Liver (tissue), 9 donors: ENCODE results near the gene PGAP3. TPM values are rescaled to one million over a fixed set of nuclear protein-coding genes. Genes with fewer than 3 reads are reported as not detected.
A peak's percentile ranks its signal among the peaks of the same experiment; 100 is the strongest.

Experiments used
- DNase-seq: peaks from one replicate; pipeline ENCODE4 v3.0.0-alpha.2; 2017; ENCODE audit warnings: low spot score
- H3K27ac ChIP-seq, 2 donors: one replicate each; pipeline ENCODE4 v1.7.0; 2013; ENCODE audit warnings: inconsistent platforms in 2 of 2, low read length in 2 of 2, control low read depth in 1 of 2, low read depth in 1 of 2, mild to moderate bottlenecking in 1 of 2
- H3K27me3 ChIP-seq, 4 donors: one replicate each; pipeline versions ENCODE4 v1.6.1 to v1.7.0; 2013; ENCODE audit warnings: low read length in 3 of 4, inconsistent platforms in 1 of 4, mild to moderate bottlenecking in 1 of 4, moderate library complexity in 1 of 4; ENCODE audit not compliant: control insufficient read depth in 4 of 4, insufficient read depth in 4 of 4
- H3K36me3 ChIP-seq, 4 donors: one replicate each; pipeline versions ENCODE4 v1.6.1 to v1.7.0; 2013; ENCODE audit warnings: low read length in 3 of 4, mild to moderate bottlenecking in 3 of 4, low read depth in 1 of 4, moderate library complexity in 1 of 4; ENCODE audit not compliant: control insufficient read depth in 4 of 4, insufficient read depth in 3 of 4
- H3K4me1 ChIP-seq, 4 donors: one replicate each; pipeline versions ENCODE4 v1.6.1 to v1.7.0; 2013; ENCODE audit warnings: low read length in 3 of 4, mild to moderate bottlenecking in 3 of 4, moderate library complexity in 1 of 4; ENCODE audit not compliant: control insufficient read depth in 4 of 4, insufficient read depth in 4 of 4
- H3K4me3 ChIP-seq, 3 donors: one replicate each; pipeline versions ENCODE4 v1.6.1 to v1.7.0; 2013; ENCODE audit warnings: low read length in 3 of 3, control low read depth in 1 of 3, low read depth in 1 of 3, mild to moderate bottlenecking in 1 of 3
- H3K9ac ChIP-seq, 2 donors: one replicate each; pipeline ENCODE4 v1.7.0; 2013; ENCODE audit warnings: low read length in 2 of 2, mild to moderate bottlenecking in 2 of 2, moderate library complexity in 2 of 2, control low read depth in 1 of 2, low read depth in 1 of 2
- H3K9me3 ChIP-seq, 4 donors: one replicate each; pipeline versions ENCODE4 v1.6.1 to v1.7.0; 2013; ENCODE audit warnings: low read length in 3 of 4; ENCODE audit not compliant: control insufficient read depth in 4 of 4
- EGR1 ChIP-seq, 2 donors: IDR thresholded peaks; 2 replicates each; pipeline ENCODE4 v1.6.1; 2016 to 2018; ENCODE audit warnings: antibody characterized with exemption in 2 of 2, low read depth in 2 of 2
- GABPA ChIP-seq, 2 donors: IDR thresholded peaks in 1 of 2; conservative IDR thresholded peaks in 1 of 2; 2 replicates each; pipeline ENCODE4 v1.6.1; 2016; ENCODE audit warnings: antibody characterized with exemption in 2 of 2, mild to moderate bottlenecking in 1 of 2, moderate library complexity in 1 of 2
- HNF4A ChIP-seq, 2 donors: conservative IDR thresholded peaks; 2 replicates each; pipeline ENCODE4 v1.6.1; 2016; ENCODE audit warnings: antibody characterized with exemption in 2 of 2, mild to moderate bottlenecking in 2 of 2
- HNF4G ChIP-seq: IDR thresholded peaks from 2 replicates; pipeline ENCODE4 v1.6.1; 2016; ENCODE audit warnings: antibody characterized with exemption
- JUND ChIP-seq, 2 donors: IDR thresholded peaks; 2 replicates each; pipeline ENCODE4 v1.6.1; 2016; ENCODE audit warnings: antibody characterized with exemption in 2 of 2
- NR2F2 ChIP-seq: IDR thresholded peaks from 2 replicates; pipeline ENCODE4 v1.6.1; 2016; ENCODE audit warnings: antibody characterized with exemption
- REST ChIP-seq: IDR thresholded peaks from 2 replicates; pipeline ENCODE4 v1.6.1; 2016; ENCODE audit warnings: antibody characterized with exemption, mild to moderate bottlenecking
- SP1 ChIP-seq: IDR thresholded peaks from 2 replicates; pipeline ENCODE4 v1.6.1; 2018; ENCODE audit warnings: antibody characterized with exemption, mild to moderate bottlenecking
- TAF1 ChIP-seq: conservative IDR thresholded peaks from 2 replicates; pipeline ENCODE4 v1.6.1; 2016; ENCODE audit warnings: antibody characterized with exemption, mild to moderate bottlenecking
- ZBTB33 ChIP-seq: IDR thresholded peaks from 2 replicates; pipeline ENCODE4 v1.6.1; 2016; ENCODE audit warnings: antibody characterized with exemption
- WGBS: extraction: QIAGEN DNeasy Blood & Tissue Kit; methylation state at CpG from one replicate; pipeline ENCODE4 v1.1.7; 2013; 5-methylcytosine and 5-hydroxymethylcytosine counted together
- polyA plus RNA-seq, 2 donors: library from polyadenylated mRNA; stranded (reverse) in 1 of 2; unstranded in 1 of 2; fragments of 200-250 nt in 1 of 2; fragments of >200 nt in 1 of 2; fragmentation: Nextera tagmentation in 1 of 2; extraction: Ambion mirVana in 1 of 2; gene quantifications; one replicate each; pipeline versions ENCODE4 v1.2.1 to v1.2.3, GENCODE V29; 2013 to 2015
- total RNA-seq, 2 donors: library from RNA; depleted of rRNA; stranded (reverse); fragments of >200 nt; gene quantifications; one replicate each; pipeline ENCODE4 v1.2.3, GENCODE V29; 2014
- TF ChIP-seq, protein P1 (sequence below): fragments of 150-350 bp; IDR thresholded peaks from 2 replicates; pipeline ENCODE4 v1.5.1; 2017; ENCODE audit warnings: improper control_type of control experiment, low read depth, low read length; ENCODE audit not compliant: missing input control
- TF ChIP-seq, protein P2 (sequence below): IDR thresholded peaks from 2 replicates; pipeline ENCODE4 v1.6.1; 2016; ENCODE audit warnings: antibody characterized with exemption
- donor health status: healthy.
- donor health status: healthy.
- donor health status: healthy.
- donor health status: healthy.
- donor health status: healthy.

The PGAP3 gene
- total and polyA plus RNA-seq, 4 donors: 7.9 to 19.5 (median 14.0) TPM

- WGBS: 61% methylated on average over 4 of the region's 4 CpGs
- no peak for DNase-seq
- Histone ChIP-seq H3K36me3 (no peaks in the 10 kb centered on the region), H3K4me3 (no peak overlapping the region), H3K27ac (peak overlapping the region; percentile 95 to 98), H3K9me3 (no peaks in the 10 kb centered on the region), H3K4me1 (peaks cover 31 to 67% (median 59%) of the 10 kb centered on the region in 4 donors), H3K27me3 (no peaks in the 10 kb centered on the region), H3K9ac (no peak overlapping the region)
- no peak for TF ChIP-seq HNF4G
- TF ChIP-seq EGR1 (IDR thresholded peaks at IDR 0.05; ENCODE audit: low read depth in 2 of 2): no peak
Measured at GRCh38 chr17:39701784-39702422, 14.0 kb upstream of the PGAP3 start.

- DNase-seq: no peak
- no peaks in the 10 kb centered on the region for H3K36me3 ChIP-seq
- TF ChIP-seq NR2F2 (no peak), GABPA (IDR thresholded peaks at IDR 0.05 in 1 of 2, conservative IDR thresholded peaks at IDR 0.05 in 1 of 2) (no peak), REST (no peak), SP1 (no peak), JUND (IDR thresholded peaks at IDR 0.05) (no peak), EGR1 (IDR thresholded peaks at IDR 0.05; ENCODE audit: low read depth in 2 of 2) (no peak), ZBTB33 (no peak), TAF1 (no peak), HNF4A (conservative IDR thresholded peaks at IDR 0.05) (no peak)
- TF ChIP-seq, protein P1, sequence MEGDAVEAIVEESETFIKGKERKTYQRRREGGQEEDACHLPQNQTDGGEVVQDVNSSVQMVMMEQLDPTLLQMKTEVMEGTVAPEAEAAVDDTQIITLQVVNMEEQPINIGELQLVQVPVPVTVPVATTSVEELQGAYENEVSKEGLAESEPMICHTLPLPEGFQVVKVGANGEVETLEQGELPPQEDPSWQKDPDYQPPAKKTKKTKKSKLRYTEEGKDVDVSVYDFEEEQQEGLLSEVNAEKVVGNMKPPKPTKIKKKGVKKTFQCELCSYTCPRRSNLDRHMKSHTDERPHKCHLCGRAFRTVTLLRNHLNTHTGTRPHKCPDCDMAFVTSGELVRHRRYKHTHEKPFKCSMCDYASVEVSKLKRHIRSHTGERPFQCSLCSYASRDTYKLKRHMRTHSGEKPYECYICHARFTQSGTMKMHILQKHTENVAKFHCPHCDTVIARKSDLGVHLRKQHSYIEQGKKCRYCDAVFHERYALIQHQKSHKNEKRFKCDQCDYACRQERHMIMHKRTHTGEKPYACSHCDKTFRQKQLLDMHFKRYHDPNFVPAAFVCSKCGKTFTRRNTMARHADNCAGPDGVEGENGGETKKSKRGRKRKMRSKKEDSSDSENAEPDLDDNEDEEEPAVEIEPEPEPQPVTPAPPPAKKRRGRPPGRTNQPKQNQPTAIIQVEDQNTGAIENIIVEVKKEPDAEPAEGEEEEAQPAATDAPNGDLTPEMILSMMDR: no peak
- TF ChIP-seq, protein P2, sequence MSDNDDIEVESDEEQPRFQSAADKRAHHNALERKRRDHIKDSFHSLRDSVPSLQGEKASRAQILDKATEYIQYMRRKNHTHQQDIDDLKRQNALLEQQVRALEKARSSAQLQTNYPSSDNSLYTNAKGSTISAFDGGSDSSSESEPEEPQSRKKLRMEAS: no peak
- 26% methylated on average over 10 of the region's 10 CpGs for WGBS
- H3K4me1 ChIP-seq: peaks cover 28 to 62% (median 54%) of the 10 kb centered on the region in 4 donors
- peak overlapping the region in 2 of 3 donors; percentile 31 to 81 for H3K4me3 ChIP-seq
- H3K27ac ChIP-seq: peak overlapping the region; percentile 95 to 98
- H3K9ac ChIP-seq: peak overlapping the region; percentile 8 to 74
- H3K9me3 ChIP-seq: no peaks in the 10 kb centered on the region
- no peaks in the 10 kb centered on the region for H3K27me3 ChIP-seq
Measured at GRCh38 chr17:39701012-39701783, 13.3 kb upstream of the PGAP3 start.
